Measurements from ENCODE around the gene TKT. TPM values are rescaled to one million over a fixed set of nuclear protein-coding genes. Genes with fewer than 3 reads are reported as not detected.

TKT gene
- total and polyA plus RNA-seq, 2 of the 4 experiments (the other 2 are of a cell fraction) = 280 to 349 TPM

- TF ChIP-seq BHLHE40 (IDR thresholded peaks at IDR 0.05; ENCODE audit: low read depth, low read length) = no peak
These were observed 35.8 kb downstream of the TKT start (continued) for GRCh38 chr3:53219895-53220483.

DNA sequence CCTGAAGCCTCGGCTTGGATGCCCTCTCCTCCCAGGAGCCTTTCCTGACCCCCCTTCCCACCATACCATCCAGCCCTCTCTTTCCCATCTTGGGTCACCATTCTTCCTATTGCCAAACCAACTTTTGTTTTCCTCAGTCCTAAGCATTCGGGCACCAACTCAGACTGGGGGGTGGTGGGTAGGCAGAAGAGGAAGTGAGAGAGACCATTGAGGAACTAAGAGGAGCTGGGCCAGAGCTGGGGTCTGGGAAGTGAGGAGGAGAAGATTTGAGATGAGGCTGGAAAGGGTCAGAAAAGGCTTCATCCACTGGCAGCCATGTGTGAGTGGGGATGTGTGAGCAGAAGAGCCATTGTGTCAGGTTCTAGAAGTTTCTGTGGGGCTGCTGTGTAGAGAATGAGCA is 37.7 kb downstream of the TKT start:
- no peak overlapping the region for H2BK120ac ChIP-seq (ENCODE audit: low read depth, low read length)
- ATAC-seq (ENCODE audit: low read depth) (no peak), DNase-seq (no peak)
- H3K79me1 ChIP-seq (ENCODE audit: low read depth in 1 of 2, low read length in 2 of 2) = no peaks in the 10 kb centered on the region
- WGBS, 2 experiments (ENCODE audit: extremely low coverage in 2 of 2, insufficient read length in 1 of 2) = 83% methylated on average over 1 of the region's 2 CpGs; no CpG with 5 or more reads in 1 of the 2 experiments
- H3K9me1 ChIP-seq (ENCODE audit: insufficient read depth, low read length) = 0 out of 2 replicates have a peak, but pooled peaks cover 4% of the 10 kb centered on the region
- no peak overlapping the region for H4K8ac ChIP-seq (ENCODE audit: low read depth in 2 of 2, low read length in 2 of 2)
- no peaks in the 10 kb centered on the region for H3K4me1 ChIP-seq (ENCODE audit: control insufficient read depth, insufficient read depth, low read length)
- no peaks in the 10 kb centered on the region for H3K9me3 ChIP-seq (ENCODE audit: control insufficient read depth, insufficient read depth, low read length)
- H2AK9ac ChIP-seq (replicated peaks; ENCODE audit: low read depth, low read length, poor library complexity) = peak overlapping the region; percentile 52
- dilution Hi-C loops (cut with HindIII; ENCODE audit: low sequenced_read_pairs, unreplicated experiment) = no loop called here
- no peak overlapping the region for H3K56ac ChIP-seq (ENCODE audit: extremely low read depth, insufficient read depth, low read length)
- no peak overlapping the region for H2BK20ac ChIP-seq (ENCODE audit: low read depth, low read length)
- TF ChIP-seq, protein P1, sequence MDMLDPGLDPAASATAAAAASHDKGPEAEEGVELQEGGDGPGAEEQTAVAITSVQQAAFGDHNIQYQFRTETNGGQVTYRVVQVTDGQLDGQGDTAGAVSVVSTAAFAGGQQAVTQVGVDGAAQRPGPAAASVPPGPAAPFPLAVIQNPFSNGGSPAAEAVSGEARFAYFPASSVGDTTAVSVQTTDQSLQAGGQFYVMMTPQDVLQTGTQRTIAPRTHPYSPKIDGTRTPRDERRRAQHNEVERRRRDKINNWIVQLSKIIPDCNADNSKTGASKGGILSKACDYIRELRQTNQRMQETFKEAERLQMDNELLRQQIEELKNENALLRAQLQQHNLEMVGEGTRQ (IDR thresholded peaks at IDR 0.05; ENCODE audit: low read depth, low read length) = no peak
- TF ChIP-seq BHLHE40 (IDR thresholded peaks at IDR 0.05; ENCODE audit: low read depth, low read length) (no peak), SMC3 (IDR thresholded peaks at IDR 0.05; ENCODE audit: low read depth, low read length) (no peak), RFX5 (IDR thresholded peaks at IDR 0.05; ENCODE audit: low read depth, low read length) (no peak), MXI1 (IDR thresholded peaks at IDR 0.05; ENCODE audit: borderline replicate concordance, low read depth, low read length) (no peak), CEBPB (IDR thresholded peaks at IDR 0.05; ENCODE audit: low read depth, low read length) (no peak), CHD1 (IDR thresholded peaks at IDR 0.05; ENCODE audit: low read depth, low read length) (no peak)
- TF ChIP-seq, protein P2, sequence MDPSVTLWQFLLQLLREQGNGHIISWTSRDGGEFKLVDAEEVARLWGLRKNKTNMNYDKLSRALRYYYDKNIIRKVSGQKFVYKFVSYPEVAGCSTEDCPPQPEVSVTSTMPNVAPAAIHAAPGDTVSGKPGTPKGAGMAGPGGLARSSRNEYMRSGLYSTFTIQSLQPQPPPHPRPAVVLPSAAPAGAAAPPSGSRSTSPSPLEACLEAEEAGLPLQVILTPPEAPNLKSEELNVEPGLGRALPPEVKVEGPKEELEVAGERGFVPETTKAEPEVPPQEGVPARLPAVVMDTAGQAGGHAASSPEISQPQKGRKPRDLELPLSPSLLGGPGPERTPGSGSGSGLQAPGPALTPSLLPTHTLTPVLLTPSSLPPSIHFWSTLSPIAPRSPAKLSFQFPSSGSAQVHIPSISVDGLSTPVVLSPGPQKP (IDR thresholded peaks at IDR 0.05; ENCODE audit: borderline replicate concordance, low read depth, low read length) = no peak
- no peak overlapping the region for H3K4ac ChIP-seq (ENCODE audit: low read depth, low read length)
- ChIA-PET POLR2A (ENCODE audit: unreplicated experiment) (no interaction called here), CTCF (interaction anchor here (1.3 kb wide), 1 partner anchor 22 kb away, joined by 3 read pairs; no protein-coding TSS in a partner anchor)
- no peak overlapping the region for H4K5ac ChIP-seq (ENCODE audit: low read depth, low read length)
- H2BK5ac ChIP-seq (ENCODE audit: low read depth, low read length, poor library complexity, severe bottlenecking) = no peak overlapping the region
- H3K4me3 ChIP-seq (ENCODE audit: insufficient read depth, low read depth, low read length) = no peak overlapping the region
- no peak overlapping the region for H4K91ac ChIP-seq (ENCODE audit: insufficient read depth, low read depth, low read length)
- no peak overlapping the region for H2AFZ ChIP-seq (replicated peaks; ENCODE audit: low read length, poor library complexity)
- H3K27ac ChIP-seq (ENCODE audit: insufficient read depth, low read length) = no peak overlapping the region
- H3K4me2 ChIP-seq (ENCODE audit: low read depth, low read length) = no peak overlapping the region
- H3K9ac ChIP-seq (ENCODE audit: low read depth, low read length) = no peak overlapping the region
- H3K36me3 ChIP-seq (ENCODE audit: control insufficient read depth, insufficient read depth, low read length) = peaks cover 7% of the 10 kb centered on the region; the same call in 1 of the 2 replicates
- no peak overlapping the region for H3K18ac ChIP-seq (ENCODE audit: low read depth, low read length)
- intact Hi-C loops (cut with micrococcal nuclease) = no loop called here
- H4K20me1 ChIP-seq (ENCODE audit: insufficient read depth, low read length) = no peaks in the 10 kb centered on the region
- H3K23ac ChIP-seq (ENCODE audit: low read depth, low read length) = no peak overlapping the region
- no TSS peak for BruUV-seq (replicated peaks)
- H2BK15ac ChIP-seq (ENCODE audit: low read depth, low read length) = no peak overlapping the region
- in situ Hi-C loops (cut with MboI; ENCODE audit: low sequenced_read_pairs) = loop anchor here (25.0 kb wide), 1 partner anchor 494 kb away; no protein-coding TSS in a partner anchor
- H3K14ac ChIP-seq (replicated peaks; ENCODE audit: low read depth, low read length) = no peak overlapping the region
- no peaks in the 10 kb centered on the region for H3K27me3 ChIP-seq (ENCODE audit: control insufficient read depth, insufficient read depth, low read length)
- no peak overlapping the region for H2AK5ac ChIP-seq (ENCODE audit: low read depth, low read length)

Data from IMR-90 (cell line).